ENCODE data around the gene AK5.
"Not testable (repeated sequence)": the region's sequence is repeated elsewhere in the genome, so short reads cannot be mapped to it uniquely, and the experiment has no call there.

Gene AK5

GRCh38 chr1:77398152-77398551 lies 116.3 kb downstream of the AK5 start:
- Histone ChIP-seq H3K36me3 (ENCODE audit: control insufficient read depth, insufficient read depth, low read length) (no peaks in the 10 kb centered on the region), H3K27ac (ENCODE audit: low read depth, low read length) (no peak overlapping the region), H3K9me3 (ENCODE audit: control insufficient read depth, insufficient read depth, low read depth, low read length) (no peaks in the 10 kb centered on the region), H3K27me3 (ENCODE audit: control insufficient read depth, insufficient read depth, low read length) (no peaks in the 10 kb centered on the region), H3K4me3 (ENCODE audit: low read depth, low read length) (no peak overlapping the region), H3K4me1 (ENCODE audit: control insufficient read depth, insufficient read depth, low read length) (peaks cover 4% of the 10 kb centered on the region; the same call in 1 of the 2 replicates), H3K9ac (ENCODE audit: low read length) (no peak overlapping the region)

DNA sequence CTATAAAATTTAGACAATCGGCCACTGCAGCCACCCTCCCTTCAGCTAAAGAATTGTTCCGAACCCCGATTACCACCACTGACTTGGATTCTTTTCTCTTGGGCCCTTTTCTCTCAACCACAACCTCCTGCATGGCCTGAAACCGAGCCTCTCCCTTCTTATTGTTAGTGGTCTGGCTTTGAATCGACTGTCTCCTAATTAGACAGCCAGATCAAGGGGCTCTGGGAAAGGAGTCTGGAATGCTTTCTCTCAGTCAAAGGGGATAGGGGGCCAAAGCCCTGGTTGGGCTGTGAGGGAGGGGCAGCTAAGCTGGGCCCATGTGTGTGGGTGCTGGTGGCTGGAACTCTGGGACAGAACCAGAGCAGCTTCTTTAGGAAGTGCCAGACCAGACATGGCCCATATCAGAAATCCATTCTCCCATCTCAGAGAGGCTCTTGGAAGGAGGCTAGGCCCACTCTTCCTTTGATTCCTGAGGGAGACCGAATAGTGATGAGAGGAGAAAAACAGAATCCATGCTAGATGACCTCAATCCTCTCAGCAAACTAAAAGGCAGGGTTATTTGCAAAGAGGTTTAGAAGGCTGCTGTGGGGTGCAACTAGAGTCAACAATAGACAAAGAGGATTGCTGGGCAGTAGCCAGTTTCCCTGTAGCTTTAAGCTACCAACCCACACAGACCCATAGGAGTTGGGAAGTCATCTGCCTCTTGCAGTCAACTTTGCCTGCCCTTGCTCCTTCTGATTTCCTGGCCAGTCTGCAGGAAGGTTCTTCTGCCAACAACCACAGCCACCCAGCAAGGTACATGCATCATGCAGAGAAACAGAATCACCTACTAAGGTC lies 117.6 kb downstream of the AK5 start:
- Histone ChIP-seq H3K36me3 (ENCODE audit: control insufficient read depth, insufficient read depth, low read length) (no peaks in the 10 kb centered on the region), H3K9ac (ENCODE audit: low read length) (no peak overlapping the region), H3K4me3 (ENCODE audit: low read depth, low read length) (no peak overlapping the region), H3K4me1 (ENCODE audit: control insufficient read depth, insufficient read depth, low read length) (peaks cover 4% of the 10 kb centered on the region; the same call in 1 of the 2 replicates), H3K27me3 (ENCODE audit: control insufficient read depth, insufficient read depth, low read length) (no peaks in the 10 kb centered on the region), H3K27ac (ENCODE audit: low read depth, low read length) (no peak overlapping the region), H3K9me3 (ENCODE audit: control insufficient read depth, insufficient read depth, low read depth, low read length) (no peaks in the 10 kb centered on the region)

DNA sequence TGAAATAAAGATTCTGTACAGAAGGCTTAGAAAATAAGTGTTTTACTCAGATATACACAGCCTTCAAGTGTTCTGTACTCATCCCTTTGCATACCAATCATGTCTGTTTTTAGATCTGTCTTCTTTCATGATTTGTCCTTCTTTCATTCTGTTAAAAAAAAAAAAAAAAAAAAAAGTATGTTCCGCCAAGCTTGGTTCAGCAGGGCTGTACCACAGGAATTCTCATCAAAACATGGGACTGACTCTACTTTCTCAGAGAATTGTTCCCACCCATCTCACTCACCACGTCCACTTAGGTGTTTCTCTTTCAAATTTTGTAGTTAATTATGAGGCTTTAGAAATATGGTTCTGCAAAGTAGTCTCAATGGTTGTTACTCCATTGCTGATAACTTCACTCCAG lies 119.0 kb downstream of the AK5 start:
- H3K9me3 ChIP-seq (ENCODE audit: control insufficient read depth, insufficient read depth, low read depth, low read length): no peaks in the 10 kb centered on the region
- H3K9ac ChIP-seq (ENCODE audit: low read length): no peak overlapping the region
- no peaks in the 10 kb centered on the region for H3K27me3 ChIP-seq (ENCODE audit: control insufficient read depth, insufficient read depth, low read length)
- no peaks in the 10 kb centered on the region for H3K36me3 ChIP-seq (ENCODE audit: control insufficient read depth, insufficient read depth, low read length)
- peaks cover 4% of the 10 kb centered on the region; the same call in 1 of the 2 replicates for H3K4me1 ChIP-seq (ENCODE audit: control insufficient read depth, insufficient read depth, low read length)
- H3K4me3 ChIP-seq (ENCODE audit: low read depth, low read length): no peak overlapping the region
- H3K27ac ChIP-seq (ENCODE audit: low read depth, low read length): no peak overlapping the region

DNA sequence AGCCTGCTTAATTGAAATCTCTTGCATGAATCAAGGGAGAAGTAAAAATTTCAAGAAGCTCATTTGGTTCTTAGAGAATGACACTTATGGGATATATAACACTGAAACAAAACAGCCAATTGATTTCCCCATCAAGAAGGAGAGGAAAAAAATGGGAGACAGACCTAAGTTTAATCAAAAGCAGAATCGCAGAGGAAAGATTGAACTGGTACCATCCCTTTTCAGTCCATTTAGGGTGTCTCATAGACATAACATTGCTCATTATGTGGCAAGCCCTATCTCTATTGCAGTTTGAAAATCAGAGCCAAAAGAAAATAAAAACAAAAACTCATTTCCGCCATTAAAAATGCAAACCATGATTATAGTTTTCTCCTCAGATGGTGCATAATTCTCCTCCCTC lies 119.6 kb downstream of the AK5 start:
- H3K9ac ChIP-seq (ENCODE audit: low read length): no peak overlapping the region
- H3K4me1 ChIP-seq (ENCODE audit: control insufficient read depth, insufficient read depth, low read length): peaks cover 4% of the 10 kb centered on the region; the same call in 1 of the 2 replicates
- no peak overlapping the region for H3K27ac ChIP-seq (ENCODE audit: low read depth, low read length)
- H3K4me3 ChIP-seq (ENCODE audit: low read depth, low read length): no peak overlapping the region
- no peaks in the 10 kb centered on the region for H3K9me3 ChIP-seq (ENCODE audit: control insufficient read depth, insufficient read depth, low read depth, low read length)
- H3K36me3 ChIP-seq (ENCODE audit: control insufficient read depth, insufficient read depth, low read length): no peaks in the 10 kb centered on the region
- no peaks in the 10 kb centered on the region for H3K27me3 ChIP-seq (ENCODE audit: control insufficient read depth, insufficient read depth, low read length)

DNA sequence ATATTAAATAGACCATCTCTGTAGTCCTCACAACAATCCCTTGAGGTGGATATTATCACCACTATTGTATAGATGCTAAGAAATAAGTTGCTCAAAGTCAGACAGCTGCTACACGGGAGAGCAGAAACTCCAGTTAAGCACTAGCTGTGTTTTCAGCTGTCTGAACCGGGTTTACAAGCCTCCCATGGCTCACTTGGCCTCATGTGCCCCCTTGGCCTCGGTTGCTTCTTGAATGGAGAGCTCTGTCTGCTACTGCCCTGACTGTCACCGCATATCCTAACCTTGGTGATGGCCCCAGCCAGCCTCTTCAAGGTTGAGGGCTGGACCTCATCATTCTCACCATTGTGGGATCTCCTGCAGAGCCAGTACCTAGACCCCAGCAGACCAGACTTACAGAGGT lies 123.4 kb downstream of the AK5 start:
- Histone ChIP-seq H3K4me3 (ENCODE audit: low read depth, low read length) (no peak overlapping the region), H3K4me1 (ENCODE audit: control insufficient read depth, insufficient read depth, low read length) (no peaks in the 10 kb centered on the region), H3K27me3 (ENCODE audit: control insufficient read depth, insufficient read depth, low read length) (no peaks in the 10 kb centered on the region), H3K9me3 (ENCODE audit: control insufficient read depth, insufficient read depth, low read depth, low read length) (no peaks in the 10 kb centered on the region), H3K36me3 (ENCODE audit: control insufficient read depth, insufficient read depth, low read length) (no peaks in the 10 kb centered on the region), H3K9ac (ENCODE audit: low read length) (no peak overlapping the region), H3K27ac (ENCODE audit: low read depth, low read length) (no peak overlapping the region)

DNA sequence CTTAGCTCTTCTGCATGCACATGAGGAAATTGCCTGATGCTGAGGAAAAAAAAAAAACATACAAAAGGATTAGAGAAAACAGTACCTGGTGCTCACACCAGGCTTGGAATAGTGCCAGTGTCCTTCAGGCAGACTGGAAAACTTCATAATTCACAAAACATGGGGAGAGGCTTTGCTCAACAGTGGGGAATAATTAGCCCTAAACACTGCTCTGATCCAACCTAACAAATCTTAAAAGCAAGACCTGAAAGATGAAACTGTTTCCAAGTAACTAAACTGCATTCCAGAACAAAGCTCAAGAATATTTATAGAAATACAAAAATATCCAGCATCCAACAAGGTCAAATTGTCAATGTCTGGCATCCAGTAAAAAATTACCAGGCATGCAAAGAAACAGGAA lies 124.8 kb downstream of the AK5 start:
- Histone ChIP-seq H3K27me3 (ENCODE audit: control insufficient read depth, insufficient read depth, low read length) (no peaks in the 10 kb centered on the region), H3K9me3 (ENCODE audit: control insufficient read depth, insufficient read depth, low read depth, low read length) (no peaks in the 10 kb centered on the region), H3K36me3 (ENCODE audit: control insufficient read depth, insufficient read depth, low read length) (no peaks in the 10 kb centered on the region), H3K27ac (ENCODE audit: low read depth, low read length) (no peak overlapping the region), H3K4me1 (ENCODE audit: control insufficient read depth, insufficient read depth, low read length) (no peaks in the 10 kb centered on the region), H3K4me3 (ENCODE audit: low read depth, low read length) (no peak overlapping the region), H3K9ac (ENCODE audit: low read length) (no peak overlapping the region)

GRCh38 chr1:77407738-77408375 lies 126.0 kb downstream of the AK5 start:
- Histone ChIP-seq H3K9me3 (ENCODE audit: control insufficient read depth, insufficient read depth, low read depth, low read length) (no peaks in the 10 kb centered on the region), H3K4me3 (ENCODE audit: low read depth, low read length) (no peak overlapping the region), H3K4me1 (ENCODE audit: control insufficient read depth, insufficient read depth, low read length) (0 out of 2 replicates have a peak, but pooled peaks cover 3% of the 10 kb centered on the region), H3K27ac (ENCODE audit: low read depth, low read length) (no peak overlapping the region), H3K27me3 (ENCODE audit: control insufficient read depth, insufficient read depth, low read length) (no peaks in the 10 kb centered on the region), H3K36me3 (ENCODE audit: control insufficient read depth, insufficient read depth, low read length) (no peaks in the 10 kb centered on the region), H3K9ac (ENCODE audit: low read length) (no peak overlapping the region)

GRCh38 chr1:77408933-77409332 lies 127.1 kb downstream of the AK5 start:
- H3K27ac ChIP-seq (ENCODE audit: low read depth, low read length); H3K27me3 ChIP-seq (ENCODE audit: control insufficient read depth, insufficient read depth, low read length); H3K9ac ChIP-seq (ENCODE audit: low read length); H3K36me3 ChIP-seq (ENCODE audit: control insufficient read depth, insufficient read depth, low read length); H3K4me3 ChIP-seq (ENCODE audit: low read depth, low read length); H3K9me3 ChIP-seq (ENCODE audit: control insufficient read depth, insufficient read depth, low read depth, low read length); H3K4me1 ChIP-seq (ENCODE audit: control insufficient read depth, insufficient read depth, low read length): not testable (repeated sequence)

- no peaks in the 10 kb centered on the region for H3K36me3 ChIP-seq (ENCODE audit: control insufficient read depth, insufficient read depth, low read length)
- no peaks in the 10 kb centered on the region for H3K27me3 ChIP-seq (ENCODE audit: control insufficient read depth, insufficient read depth, low read length)
- H3K4me3 ChIP-seq (ENCODE audit: low read depth, low read length): no peak overlapping the region
- H3K27ac ChIP-seq (ENCODE audit: low read depth, low read length): no peak overlapping the region
- H3K9me3 ChIP-seq (ENCODE audit: control insufficient read depth, insufficient read depth, low read depth, low read length): no peaks in the 10 kb centered on the region
- 0 out of 2 replicates have a peak, but pooled peaks cover 5% of the 10 kb centered on the region for H3K4me1 ChIP-seq (ENCODE audit: control insufficient read depth, insufficient read depth, low read length)
- no peak overlapping the region for H3K9ac ChIP-seq (ENCODE audit: low read length)
These were observed 130.4 kb downstream of the AK5 start for GRCh38 chr1:77412069-77412819.

- Histone ChIP-seq H3K9ac (ENCODE audit: low read length) (no peak overlapping the region), H3K4me1 (ENCODE audit: control insufficient read depth, insufficient read depth, low read length) (0 out of 2 replicates have a peak, but pooled peaks cover 5% of the 10 kb centered on the region), H3K27ac (ENCODE audit: low read depth, low read length) (no peak overlapping the region), H3K27me3 (ENCODE audit: control insufficient read depth, insufficient read depth, low read length) (no peaks in the 10 kb centered on the region), H3K36me3 (ENCODE audit: control insufficient read depth, insufficient read depth, low read length) (no peaks in the 10 kb centered on the region), H3K9me3 (ENCODE audit: control insufficient read depth, insufficient read depth, low read depth, low read length) (no peaks in the 10 kb centered on the region), H3K4me3 (ENCODE audit: low read depth, low read length) (no peak overlapping the region)
These were observed 131.2 kb downstream of the AK5 start for GRCh38 chr1:77412820-77413530.

Measured in HUES6 (cell line).